NCI-H2227 (cell line): ENCODE data around the gene ZNF600.
"Not testable (repeated sequence)": the region's sequence is repeated elsewhere in the genome, so short reads cannot be mapped to it uniquely, and the experiment has no call there.

Experiments used
- DNase-seq: peaks from one replicate; lab custom pipeline; 2025; ENCODE audit not compliant: unreplicated experiment; lab: John Stamatoyannopoulos, UW

Gene ZNF600

DNA sequence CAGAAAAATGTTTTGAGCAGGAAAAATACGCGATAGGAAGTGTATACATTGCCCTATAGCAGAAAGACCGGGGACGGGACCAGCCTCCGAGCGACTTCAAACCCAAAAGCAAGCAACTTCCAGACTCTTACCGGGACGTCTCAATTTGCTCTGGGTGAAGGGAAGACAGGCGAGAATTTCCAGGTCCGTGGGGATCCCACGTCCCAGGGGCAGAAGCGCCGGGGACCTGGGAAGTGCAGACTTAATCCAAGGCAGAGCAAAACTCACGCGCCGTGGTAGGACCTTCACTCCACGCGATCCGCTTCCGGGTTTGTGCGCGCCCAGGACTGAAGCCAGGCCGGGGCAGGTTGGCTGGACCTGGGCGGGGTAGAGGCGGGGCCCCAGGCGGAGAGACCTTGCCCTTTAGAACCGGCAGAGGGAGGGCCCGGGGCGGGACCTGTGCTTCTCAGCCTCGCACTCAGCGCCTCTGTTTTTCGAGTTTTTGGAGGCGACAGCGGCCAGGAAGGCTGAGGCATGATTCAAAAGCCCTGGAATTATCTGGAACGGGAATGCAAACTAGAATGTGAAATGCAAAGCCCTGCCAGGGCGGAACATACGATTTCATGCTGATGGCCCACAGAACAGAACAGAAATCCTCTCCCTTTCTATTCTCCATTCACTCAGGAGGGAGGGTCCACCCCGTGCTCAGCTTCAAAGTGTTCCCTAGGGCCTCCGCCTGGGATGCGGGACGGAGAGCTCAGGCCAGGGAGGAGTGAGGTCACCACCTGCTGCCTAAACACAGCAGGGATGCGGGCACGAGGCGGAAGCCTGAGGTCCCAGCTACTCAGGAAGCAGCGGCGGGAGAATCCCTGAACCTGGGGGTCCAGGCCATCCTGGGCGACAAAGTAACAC lies at the start of gene ZNF600:
ZNF600 (minus strand) TSS at position 328 of the 891 bp plus-strand sequence. CDS start 7,903 bp downstream, outside the sequence.
- peak; percentile 16 for DNase-seq

DNA sequence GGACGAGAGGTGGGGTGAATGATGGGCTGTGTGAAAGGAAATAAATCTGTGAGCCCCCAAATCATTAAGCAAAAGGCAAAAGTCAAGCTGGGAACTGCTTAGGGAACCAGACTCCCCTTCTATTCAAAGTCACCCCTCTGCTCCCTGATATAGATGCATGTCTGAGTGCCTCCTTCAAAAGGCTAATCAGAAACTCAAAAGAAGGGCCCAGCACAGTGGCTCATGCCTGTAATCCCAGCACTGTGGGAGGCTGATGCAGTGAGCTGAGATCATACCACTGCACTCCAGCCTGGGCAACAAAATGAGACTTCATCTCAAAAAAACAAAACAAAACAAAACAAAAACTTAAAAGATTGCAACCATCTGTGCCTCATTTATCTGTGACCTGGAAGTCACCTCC lies 47.7 kb upstream of the ZNF600 start:
- not testable (repeated sequence) for DNase-seq

DNA sequence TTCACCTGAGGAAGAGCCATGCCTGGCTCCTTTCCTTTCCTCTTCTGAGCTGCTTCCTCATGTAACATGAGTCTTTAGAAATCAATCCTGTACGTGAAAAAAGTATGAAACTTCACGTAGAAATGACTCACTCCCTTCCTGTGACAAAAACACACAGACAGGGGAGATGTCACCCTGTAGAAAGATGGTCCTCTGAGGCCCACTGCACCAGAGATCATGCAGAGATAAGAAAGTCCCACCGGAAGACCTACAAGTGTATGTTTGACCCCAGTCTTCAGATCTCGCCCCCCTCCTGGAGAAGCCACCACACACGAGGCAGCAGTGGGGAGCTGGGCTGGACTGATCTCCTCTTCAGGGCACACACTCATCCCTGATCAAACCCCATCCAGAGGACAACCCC lies 47.0 kb upstream of the ZNF600 start:
- not testable (repeated sequence) for DNase-seq

DNA sequence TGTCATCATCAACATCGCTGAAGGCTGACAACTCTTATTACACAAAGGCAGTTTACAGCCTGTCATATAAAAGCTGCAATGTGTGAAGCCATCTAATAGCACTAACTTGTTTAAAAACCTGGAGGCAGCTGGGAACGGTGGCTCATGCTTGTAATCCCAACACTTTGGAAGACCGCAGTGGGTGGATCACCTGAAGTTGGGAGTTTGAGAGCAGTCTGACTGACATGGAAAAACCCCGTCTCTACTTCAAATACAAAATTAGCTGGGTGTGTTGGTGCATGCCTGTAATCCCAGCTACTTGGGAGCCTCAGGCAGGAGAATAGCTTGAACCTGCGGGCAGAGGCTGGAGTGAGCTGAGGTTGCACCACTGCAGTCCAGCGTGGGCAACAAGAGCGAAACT lies 43.3 kb upstream of the ZNF600 start:
- not testable (repeated sequence) for DNase-seq

DNA sequence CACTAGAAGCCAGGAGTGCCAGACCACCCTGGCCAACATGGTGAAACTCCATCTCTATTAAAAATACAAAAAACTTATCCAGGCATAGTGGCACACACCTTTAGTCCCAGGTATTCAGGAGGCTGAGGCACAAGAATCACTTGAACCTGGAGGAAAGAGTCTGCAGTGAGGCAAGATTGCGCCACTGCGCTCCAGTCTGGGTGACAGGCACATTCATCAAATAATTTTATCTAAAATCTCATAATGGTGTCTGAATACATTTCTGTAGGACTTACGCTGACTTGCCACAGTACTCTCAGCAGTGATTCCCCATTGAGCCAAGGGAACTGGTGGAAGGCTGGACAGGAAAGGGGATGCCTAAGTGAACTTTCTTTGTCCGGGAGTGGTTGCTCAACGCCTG lies 39.2 kb upstream of the ZNF600 start:
- no peak for DNase-seq

DNA sequence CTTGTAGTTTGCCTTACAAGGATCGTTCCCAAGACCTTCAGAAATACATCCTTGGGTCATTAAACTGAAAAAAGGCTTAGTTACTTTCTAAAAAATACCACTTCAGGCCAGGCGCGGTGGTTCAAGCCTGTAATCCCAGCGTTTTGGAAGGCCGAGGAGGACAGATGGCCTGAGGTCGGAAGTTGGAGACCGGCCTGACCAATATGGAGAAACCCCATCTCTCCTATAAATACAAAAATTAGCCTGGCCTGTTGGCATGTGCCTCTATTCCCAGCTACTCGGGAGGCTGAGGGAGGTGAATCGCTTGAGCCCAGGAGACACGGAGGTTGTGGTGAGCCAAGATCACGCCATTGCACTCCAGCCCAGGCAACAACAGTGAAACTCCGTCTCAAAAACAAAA lies 37.1 kb upstream of the ZNF600 start:
- DNase-seq, result no peak

DNA sequence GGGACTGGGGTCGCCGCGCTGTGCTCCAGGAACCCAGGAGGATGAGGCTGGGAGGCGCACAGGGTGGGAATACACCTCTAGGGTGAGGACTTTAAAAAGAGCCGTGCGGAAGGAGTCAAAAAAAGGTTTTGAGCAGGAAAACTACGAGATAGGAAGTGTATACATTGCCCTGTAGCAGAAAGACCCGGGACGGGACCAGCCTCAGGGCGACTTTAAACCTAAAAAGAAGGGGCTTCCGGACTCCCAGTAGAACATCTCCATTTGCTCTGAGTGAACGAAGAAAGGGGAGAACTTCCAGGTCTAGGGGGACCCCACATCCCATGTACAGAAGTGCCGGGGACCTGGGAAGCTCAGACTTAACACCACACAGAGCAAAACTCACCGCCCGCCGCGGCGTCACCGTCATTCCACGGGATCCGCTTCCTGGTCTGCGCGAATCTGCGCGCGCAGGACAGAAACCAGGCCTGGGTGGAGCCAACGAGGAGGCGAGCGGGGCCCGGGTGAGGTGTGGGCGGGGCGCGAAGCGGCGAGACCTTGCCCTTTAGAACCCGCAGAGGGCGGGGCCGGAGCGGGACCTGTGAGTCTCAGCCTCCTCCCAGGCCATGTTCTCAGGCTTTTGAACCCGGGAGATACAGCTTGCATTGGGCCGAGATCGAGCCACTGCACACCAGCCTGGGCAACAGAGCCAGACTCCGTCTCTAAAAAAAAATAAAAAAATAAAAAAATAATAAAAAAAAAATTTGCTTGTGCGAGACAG lies 34.8 kb upstream of the ZNF600 start, which contains the start of gene ZNF28:
ZNF28 (minus strand) TSS at position 430 of the 757 bp plus-strand sequence. CDS start 3,675 bp downstream, outside the sequence.
- peak; percentile 87 for DNase-seq

DNA sequence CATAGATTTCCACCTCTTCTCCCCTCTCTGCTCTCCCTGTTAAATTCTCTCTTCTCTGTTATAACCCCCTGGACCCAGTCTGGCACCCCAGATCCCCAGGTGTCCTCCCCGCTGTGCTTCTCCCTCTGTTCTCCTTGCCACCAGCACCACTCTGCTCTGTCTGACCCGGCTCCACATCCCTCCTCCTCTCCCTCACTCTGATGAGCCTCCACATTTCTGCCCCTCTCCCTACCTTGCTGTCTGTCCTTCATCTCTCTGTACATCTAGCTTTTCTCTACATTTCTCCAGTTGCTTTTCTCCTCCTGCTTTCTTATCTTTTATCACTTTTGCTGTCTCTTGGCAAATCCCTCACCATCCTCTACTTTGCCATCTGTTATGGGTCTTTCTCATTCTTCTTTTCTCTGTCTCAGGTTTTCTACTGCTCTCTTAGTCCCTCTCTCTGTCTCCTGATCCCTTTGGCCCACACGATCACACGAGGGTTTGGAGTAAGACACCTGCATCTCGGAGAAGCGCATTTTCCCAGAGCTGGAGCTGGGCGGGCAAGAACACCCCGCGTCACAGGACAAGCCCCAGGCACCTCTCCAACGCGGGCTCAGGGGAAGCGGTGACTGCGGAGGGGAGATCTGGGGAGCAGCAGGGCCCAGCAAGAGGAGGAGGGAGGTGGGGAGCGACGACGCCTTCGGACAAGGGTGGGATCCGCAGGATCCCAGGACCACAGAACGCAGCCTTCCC lies 34.0 kb upstream of the ZNF600 start:
- peak; percentile 76 for DNase-seq

DNA sequence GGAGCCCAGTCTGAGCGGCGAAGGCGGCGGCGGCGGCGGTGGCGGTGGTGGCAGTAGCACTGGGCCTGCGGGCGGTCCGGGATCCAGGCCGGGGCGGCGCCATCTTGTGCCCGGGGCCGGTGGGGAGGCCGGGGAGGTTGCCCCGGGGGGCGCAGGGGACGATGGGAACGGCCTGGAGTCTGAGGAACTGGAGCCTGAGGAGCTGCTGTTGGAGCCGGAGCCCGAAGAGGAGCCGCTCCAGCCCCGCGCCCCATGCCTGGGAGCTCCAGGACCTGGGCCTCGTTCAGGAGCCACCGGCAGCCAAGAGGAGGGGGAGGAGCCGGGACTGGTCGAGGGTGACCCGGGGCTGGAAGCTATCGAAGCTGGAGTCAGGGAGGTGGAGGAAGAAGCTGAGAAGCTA lies 23.2 kb upstream of the ZNF600 start:
- no peak for DNase-seq

DNA sequence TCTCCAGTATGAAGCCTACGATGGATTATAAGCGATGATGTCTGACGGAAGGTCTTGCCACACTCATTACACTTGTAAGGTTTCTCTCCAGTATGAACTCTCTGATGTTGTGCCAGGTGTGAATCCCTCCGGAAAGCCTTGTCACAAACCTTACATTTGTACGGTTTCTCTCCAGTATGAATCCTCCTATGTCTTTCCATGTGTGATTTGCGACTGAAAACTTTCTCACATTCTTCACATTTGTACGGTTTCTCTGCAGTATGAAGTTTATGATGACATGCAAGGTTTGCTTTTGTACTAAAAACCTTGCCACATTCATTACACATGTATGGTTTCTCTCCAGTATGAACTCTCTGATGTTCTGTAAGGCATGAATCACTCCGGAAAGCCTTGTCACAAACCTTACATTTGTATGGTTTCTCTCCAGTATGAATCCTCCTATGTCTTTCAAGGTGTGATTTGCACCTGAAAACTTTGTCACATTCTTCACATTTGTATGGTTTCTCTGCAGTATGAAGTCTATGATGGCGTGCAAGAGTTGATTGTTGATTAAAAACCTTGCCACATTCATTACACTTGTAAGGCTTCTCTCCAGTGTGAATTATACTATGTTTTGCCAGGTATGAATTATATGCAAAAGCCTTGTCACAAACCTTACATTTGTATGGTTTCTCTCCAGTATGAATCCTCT lies 13.5 kb upstream of the ZNF600 start:
- not testable (repeated sequence) for DNase-seq

DNA sequence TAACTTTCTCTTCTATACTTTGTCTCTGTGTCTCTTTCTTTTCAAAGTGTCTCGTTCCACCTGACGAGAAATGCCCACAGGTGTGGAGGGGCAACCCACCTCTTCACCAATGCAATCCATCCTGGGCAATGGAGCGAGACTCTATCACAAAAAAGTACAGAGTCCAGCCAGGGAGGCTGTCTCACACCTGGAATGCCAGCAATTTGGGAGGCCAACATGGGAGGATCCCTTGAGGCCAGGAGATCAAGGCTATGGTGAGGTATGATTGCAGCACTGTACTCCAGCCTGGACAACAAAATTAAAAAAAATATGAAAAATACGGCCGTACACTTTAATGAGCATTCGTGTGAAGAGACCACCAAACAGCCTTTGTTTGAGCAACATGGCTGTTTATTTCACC lies 2.8 kb upstream of the ZNF600 start:
- DNase-seq, result no peak

DNA sequence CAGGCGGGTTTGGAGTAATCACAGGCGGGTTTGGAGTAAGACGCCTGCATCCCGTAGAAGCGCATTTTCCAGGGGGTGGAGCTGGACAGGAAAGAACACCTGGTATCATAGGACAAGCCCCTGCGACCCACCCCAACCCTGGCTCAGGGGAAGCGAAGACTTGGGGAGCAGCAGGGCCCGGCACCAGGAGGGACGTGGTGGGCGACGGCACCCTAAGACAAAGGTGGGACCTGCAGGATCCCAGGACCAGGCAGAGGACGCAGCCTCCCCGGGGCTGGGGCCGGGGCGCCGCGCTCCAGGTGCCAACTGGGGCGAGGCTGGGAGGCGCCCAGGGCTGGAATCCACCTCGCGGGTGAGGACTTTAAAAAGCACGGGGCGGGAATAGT lies 520 bp downstream of the ZNF600 start:
- DNase-seq, result no peak

DNA sequence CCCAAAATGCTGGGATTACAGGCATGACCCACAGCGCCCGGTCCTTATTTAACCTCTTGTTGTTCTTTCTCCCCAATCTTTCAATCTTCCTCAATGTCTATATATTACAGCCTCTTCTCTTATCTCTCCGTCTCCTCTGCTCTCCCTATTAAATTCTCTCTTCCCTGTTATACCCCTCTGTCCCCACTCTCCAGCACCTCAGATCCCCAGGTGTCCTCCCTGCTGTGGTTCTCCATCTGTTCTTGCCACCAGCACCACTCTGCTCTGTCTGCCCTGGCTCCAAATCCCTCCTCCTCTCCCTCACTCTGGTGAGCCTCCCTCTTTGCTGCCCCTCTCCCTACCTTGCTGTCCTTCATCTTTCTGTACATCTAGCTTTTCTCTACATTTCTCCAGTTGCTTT lies 1.1 kb downstream of the ZNF600 start:
- DNase-seq, result no peak

DNA sequence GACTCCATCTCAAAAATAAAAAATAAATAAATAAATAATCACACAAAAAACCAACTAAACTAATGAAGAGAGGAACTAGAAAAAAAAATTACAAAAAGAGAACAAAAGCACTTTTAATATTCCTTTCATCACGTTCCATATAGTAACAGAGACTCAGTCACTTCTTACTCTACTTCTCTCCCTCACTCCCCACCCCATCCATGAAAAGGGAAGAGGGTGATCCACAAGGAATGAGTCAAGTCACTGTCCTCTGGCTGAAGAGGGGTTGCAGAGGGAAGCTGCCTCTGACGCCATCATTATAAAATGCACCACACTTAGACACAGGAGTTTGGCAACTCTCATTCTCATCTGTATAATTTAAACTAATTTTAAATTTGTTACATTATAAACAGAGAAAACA lies 3.7 kb downstream of the ZNF600 start:
- not testable (repeated sequence) for DNase-seq

DNA sequence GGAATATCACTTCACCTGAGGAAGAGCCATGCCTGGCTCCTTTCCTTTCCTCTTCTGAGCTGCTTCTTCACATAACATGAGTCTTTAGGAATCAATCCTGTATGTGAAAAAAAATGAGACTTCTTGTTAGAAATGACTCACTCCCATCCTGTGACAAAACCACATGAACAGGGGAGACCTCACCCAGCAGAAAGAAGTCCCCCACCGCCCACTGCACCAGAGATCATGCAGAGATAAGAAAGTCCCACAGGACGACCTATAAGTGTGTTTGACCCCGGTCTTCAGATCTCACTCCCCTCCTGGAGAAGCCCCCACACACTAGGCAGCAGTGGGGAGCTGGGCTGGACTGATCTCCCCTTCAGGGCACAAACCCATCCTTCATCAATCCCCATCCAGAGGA lies 7.8 kb downstream of the ZNF600 start:
- DNase-seq, result no peak

DNA sequence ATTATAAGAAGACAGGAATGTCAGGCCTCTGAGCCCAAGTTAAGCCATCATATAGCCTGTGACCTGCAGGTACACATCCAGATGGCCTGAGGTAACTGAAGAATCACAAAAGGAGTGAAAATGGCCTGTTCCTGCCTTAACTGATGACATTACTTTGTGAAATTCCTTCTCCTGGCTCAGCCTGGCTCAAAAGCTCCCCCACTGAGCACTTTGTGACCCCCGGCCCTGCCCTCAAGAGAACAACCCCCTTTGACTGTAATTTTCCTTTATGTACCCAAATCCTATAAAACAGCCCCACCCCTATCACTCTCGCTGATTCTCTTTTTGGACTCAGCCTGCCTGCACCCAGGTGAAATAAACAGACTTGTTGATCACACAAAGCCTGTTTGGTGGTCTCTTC lies 30.1 kb downstream of the ZNF600 start:
- DNase-seq, result not testable (repeated sequence)

DNA sequence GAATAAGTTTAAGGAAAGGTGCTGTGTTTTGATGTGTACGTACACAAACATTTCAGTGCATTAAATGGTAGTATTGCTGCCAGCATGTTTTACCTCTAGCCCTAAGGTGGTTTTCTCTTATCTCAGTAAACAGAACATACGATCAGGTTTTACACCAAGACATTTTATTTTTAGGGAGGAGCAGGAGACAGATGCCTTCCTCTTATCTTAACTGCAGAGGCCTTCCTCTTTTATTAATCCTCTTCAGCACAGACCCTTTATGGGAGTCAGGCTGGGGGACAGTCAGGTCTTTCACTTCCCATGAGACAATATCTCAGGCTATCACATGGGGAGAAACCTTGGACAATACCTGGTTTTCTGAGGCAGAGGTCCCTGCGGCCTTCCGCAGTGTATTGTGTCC lies 36.8 kb downstream of the ZNF600 start:
- DNase-seq, result no peak

DNA sequence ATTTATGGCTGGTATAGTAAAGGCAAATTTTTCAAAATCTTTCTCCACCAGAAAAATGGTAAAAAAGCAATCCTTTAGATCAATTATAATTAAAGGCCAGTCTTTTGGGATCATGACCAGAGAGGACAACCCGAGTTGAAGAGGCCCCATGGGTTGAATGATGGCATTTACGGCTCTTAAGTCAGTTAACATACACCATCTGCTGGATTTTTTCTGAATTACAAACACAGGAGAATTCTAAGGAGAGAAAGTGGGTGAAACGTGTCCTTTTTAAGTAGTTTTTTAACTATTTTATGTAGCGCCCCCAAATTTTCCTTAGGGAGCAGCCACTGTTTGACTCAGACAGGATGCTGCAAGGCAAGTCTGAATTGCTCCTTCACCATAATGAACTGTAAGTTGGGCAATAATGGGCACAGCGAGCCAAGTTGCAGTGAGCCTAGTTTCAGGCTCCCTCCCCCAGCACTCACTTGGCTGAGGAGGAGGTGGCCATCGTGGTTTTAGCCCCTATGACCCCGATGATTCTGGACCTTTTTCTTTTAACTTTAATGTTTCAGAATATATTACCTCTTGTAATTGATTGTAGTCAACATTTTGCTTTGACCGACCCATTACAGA lies 38.1 kb downstream of the ZNF600 start:
- peak; percentile 8 for DNase-seq

DNA sequence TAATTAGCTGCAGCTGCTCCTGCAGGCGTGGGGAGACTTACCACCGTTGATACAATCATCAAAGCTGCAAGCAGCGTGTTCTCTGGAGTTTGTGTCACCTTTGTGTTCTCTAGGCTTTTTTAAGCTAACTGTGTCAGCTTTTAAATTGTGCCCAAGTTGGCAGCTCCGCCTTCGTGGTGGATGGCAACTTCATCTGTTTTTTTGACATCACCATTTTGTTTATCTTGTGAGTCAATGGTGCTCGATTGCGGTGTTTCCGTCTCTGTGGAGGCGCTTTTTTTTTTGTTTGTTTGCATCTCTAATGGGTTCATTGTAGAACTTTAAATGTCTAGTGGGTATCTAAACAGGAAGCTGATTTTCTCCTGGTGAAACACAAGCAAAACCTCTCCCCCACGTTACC lies 40.7 kb downstream of the ZNF600 start:
- not testable (repeated sequence) for DNase-seq

DNA sequence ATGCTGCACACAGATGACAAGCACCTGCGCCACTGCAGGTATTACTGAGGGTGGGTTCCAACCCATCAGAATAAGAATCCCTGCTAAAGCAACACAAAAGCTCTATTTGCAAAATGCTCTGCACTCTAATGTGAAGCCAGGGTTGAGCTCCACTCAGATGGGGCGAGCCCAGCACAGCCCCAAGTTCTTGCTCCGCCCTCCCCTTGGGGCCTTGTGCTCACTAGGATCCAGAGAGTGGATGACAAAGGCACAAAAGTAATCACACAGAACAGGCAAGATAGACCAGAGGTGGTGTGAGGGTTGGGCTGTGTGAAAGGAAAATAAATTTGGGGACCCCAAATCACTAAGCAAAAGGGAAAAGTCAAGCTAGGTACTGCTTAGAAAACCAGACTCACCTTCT lies 43.5 kb downstream of the ZNF600 start:
- DNase-seq, result no peak
